Measurements from ENCODE around the gene NEK11. TPM values are rescaled to one million over a fixed set of nuclear protein-coding genes. Genes with fewer than 3 reads are reported as not detected.
"Not testable (repeated sequence)": the region's sequence is repeated elsewhere in the genome, so short reads cannot be mapped to it uniquely, and the experiment has no call there.

Gene NEK11
- total RNA-seq, 1 experiment from 2014 or later: 2.5 TPM

- Histone ChIP-seq H3K4me3 (ENCODE audit: low read length) (no peak overlapping the region), H3K9me3 (ENCODE audit: low read length) (no peaks in the 10 kb centered on the region), H3K27ac (ENCODE audit: low read length) (no peak overlapping the region), H3K9ac (ENCODE audit: low read length) (no peak overlapping the region), H3K9me2 (replicated peaks; ENCODE audit: insufficient read depth, low read length) (no peaks in the 10 kb centered on the region), H2AFZ (ENCODE audit: low read length) (no peak overlapping the region), H3K79me2 (ENCODE audit: low read length) (no peaks in the 10 kb centered on the region), H3K4me1 (ENCODE audit: low read length) (peaks cover 8% of the 10 kb centered on the region), H3K36me3 (ENCODE audit: insufficient read depth, low read length) (no peaks in the 10 kb centered on the region), H3K4me2 (ENCODE audit: low read depth, low read length, poor library complexity, severe bottlenecking) (no peak overlapping the region), H3K27me3 (ENCODE audit: low read length) (no peaks in the 10 kb centered on the region), H4K20me1 (ENCODE audit: insufficient read depth, low read depth, low read length) (no peaks in the 10 kb centered on the region)
- no peak for DNase-seq
Observed at GRCh38 chr3:131353986-131354385, 327.3 kb downstream of the NEK11 start.

- no peak for DNase-seq
- Histone ChIP-seq H3K9me2 (replicated peaks; ENCODE audit: insufficient read depth, low read length) (no peaks in the 10 kb centered on the region), H3K27me3 (ENCODE audit: low read length) (no peaks in the 10 kb centered on the region), H3K4me2 (ENCODE audit: low read depth, low read length, poor library complexity, severe bottlenecking) (no peak overlapping the region), H3K4me3 (ENCODE audit: low read length) (no peak overlapping the region), H3K4me1 (ENCODE audit: low read length) (peaks cover 8% of the 10 kb centered on the region), H4K20me1 (ENCODE audit: insufficient read depth, low read depth, low read length) (no peaks in the 10 kb centered on the region), H3K9ac (ENCODE audit: low read length) (no peak overlapping the region), H3K79me2 (ENCODE audit: low read length) (no peaks in the 10 kb centered on the region), H3K27ac (ENCODE audit: low read length) (no peak overlapping the region), H2AFZ (ENCODE audit: low read length) (no peak overlapping the region), H3K36me3 (ENCODE audit: insufficient read depth, low read length) (no peaks in the 10 kb centered on the region), H3K9me3 (ENCODE audit: low read length) (no peaks in the 10 kb centered on the region)
Observed at GRCh38 chr3:131356006-131356595, 329.4 kb downstream of the NEK11 start.

DNA sequence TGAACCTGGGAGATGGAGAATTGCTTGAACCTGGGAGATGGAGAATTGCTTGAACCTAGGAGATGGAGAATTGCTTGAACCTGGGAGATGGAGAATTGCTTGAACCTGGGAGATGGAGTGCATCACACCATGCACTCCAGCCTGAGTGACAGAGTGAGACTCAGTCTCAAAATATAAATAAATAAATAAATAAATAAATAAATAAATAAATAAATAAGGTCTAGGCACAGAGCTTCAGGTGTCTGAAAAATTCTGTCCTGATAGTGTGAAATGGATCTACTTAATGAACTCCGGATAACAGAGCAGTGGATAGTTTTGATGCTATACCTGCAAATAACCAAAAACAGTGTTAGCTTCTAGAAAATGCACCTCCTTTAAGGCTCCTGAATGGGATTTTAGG is 330.6 kb downstream of the NEK11 start:
- Histone ChIP-seq H3K9me3 (ENCODE audit: low read length) (no peaks in the 10 kb centered on the region), H3K27ac (ENCODE audit: low read length) (no peak overlapping the region), H3K36me3 (ENCODE audit: insufficient read depth, low read length) (no peaks in the 10 kb centered on the region), H3K9me2 (replicated peaks; ENCODE audit: insufficient read depth, low read length) (no peaks in the 10 kb centered on the region), H3K9ac (ENCODE audit: low read length) (no peak overlapping the region), H3K4me1 (ENCODE audit: low read length) (peaks cover 8% of the 10 kb centered on the region), H3K27me3 (ENCODE audit: low read length) (no peaks in the 10 kb centered on the region), H3K4me3 (ENCODE audit: low read length) (no peak overlapping the region), H3K4me2 (ENCODE audit: low read depth, low read length, poor library complexity, severe bottlenecking) (no peak overlapping the region), H2AFZ (ENCODE audit: low read length) (no peak overlapping the region), H3K79me2 (ENCODE audit: low read length) (no peaks in the 10 kb centered on the region), H4K20me1 (ENCODE audit: insufficient read depth, low read depth, low read length) (no peaks in the 10 kb centered on the region)
- DNase-seq: no peak

GRCh38 chr3:131360191-131360755 is 333.6 kb downstream of the NEK11 start:
- no peak overlapping the region for H2AFZ ChIP-seq (ENCODE audit: low read length)
- no peak overlapping the region for H3K4me2 ChIP-seq (ENCODE audit: low read depth, low read length, poor library complexity, severe bottlenecking)
- no peak overlapping the region for H3K9ac ChIP-seq (ENCODE audit: low read length)

DNA sequence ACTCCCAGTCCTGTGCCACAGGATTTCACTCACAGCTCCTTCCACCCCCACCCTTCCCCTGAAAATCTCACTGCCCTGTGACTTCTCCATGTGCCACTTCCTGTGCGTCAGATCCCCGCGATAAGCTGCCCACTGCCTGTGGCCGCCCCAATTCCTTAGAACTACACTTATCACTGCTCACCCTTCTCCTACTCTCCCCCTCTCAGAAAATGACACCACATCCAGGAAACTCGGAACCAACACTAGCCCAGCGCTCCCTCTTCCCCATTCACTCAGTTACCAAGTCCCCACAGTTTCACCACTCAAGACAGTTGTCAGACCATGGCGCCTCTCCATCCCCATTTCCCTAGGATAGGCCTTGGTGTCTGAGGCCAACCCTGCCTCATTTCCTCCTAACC is 334.4 kb downstream of the NEK11 start:
- H3K79me2 ChIP-seq (ENCODE audit: low read length); DNase-seq; H3K9ac ChIP-seq (ENCODE audit: low read length); H2AFZ ChIP-seq (ENCODE audit: low read length); H3K9me3 ChIP-seq (ENCODE audit: low read length); H3K4me2 ChIP-seq (ENCODE audit: low read depth, low read length, poor library complexity, severe bottlenecking); H3K36me3 ChIP-seq (ENCODE audit: insufficient read depth, low read length); H3K4me3 ChIP-seq (ENCODE audit: low read length); H3K9me2 ChIP-seq (replicated peaks; ENCODE audit: insufficient read depth, low read length); H3K27me3 ChIP-seq (ENCODE audit: low read length); H3K4me1 ChIP-seq (ENCODE audit: low read length); H4K20me1 ChIP-seq (ENCODE audit: insufficient read depth, low read depth, low read length); H3K27ac ChIP-seq (ENCODE audit: low read length): not testable (repeated sequence)

More at GRCh38 chr3:131360191-131360755, 333.6 kb downstream of the NEK11 start:
- Histone ChIP-seq H3K79me2 (ENCODE audit: low read length) (no peaks in the 10 kb centered on the region), H3K9me2 (replicated peaks; ENCODE audit: insufficient read depth, low read length) (no peaks in the 10 kb centered on the region), H3K4me1 (ENCODE audit: low read length) (no peaks in the 10 kb centered on the region), H3K4me3 (ENCODE audit: low read length) (no peak overlapping the region), H3K27ac (ENCODE audit: low read length) (no peak overlapping the region), H4K20me1 (ENCODE audit: insufficient read depth, low read depth, low read length) (no peaks in the 10 kb centered on the region), H3K9me3 (ENCODE audit: low read length) (no peaks in the 10 kb centered on the region), H3K36me3 (ENCODE audit: insufficient read depth, low read length) (no peaks in the 10 kb centered on the region), H3K27me3 (ENCODE audit: low read length) (no peaks in the 10 kb centered on the region)
- DNase-seq: no peak

- Histone ChIP-seq H3K36me3 (ENCODE audit: insufficient read depth, low read length) (no peaks in the 10 kb centered on the region), H3K9me2 (replicated peaks; ENCODE audit: insufficient read depth, low read length) (no peaks in the 10 kb centered on the region), H3K27me3 (ENCODE audit: low read length) (no peaks in the 10 kb centered on the region), H3K79me2 (ENCODE audit: low read length) (no peaks in the 10 kb centered on the region), H3K9ac (ENCODE audit: low read length) (no peak overlapping the region), H3K4me3 (ENCODE audit: low read length) (no peak overlapping the region), H4K20me1 (ENCODE audit: insufficient read depth, low read depth, low read length) (no peaks in the 10 kb centered on the region), H3K4me1 (ENCODE audit: low read length) (no peaks in the 10 kb centered on the region), H2AFZ (ENCODE audit: low read length) (no peak overlapping the region), H3K4me2 (ENCODE audit: low read depth, low read length, poor library complexity, severe bottlenecking) (no peak overlapping the region), H3K27ac (ENCODE audit: low read length) (no peak overlapping the region), H3K9me3 (ENCODE audit: low read length) (no peaks in the 10 kb centered on the region)
- DNase-seq: no peak
Observed at GRCh38 chr3:131361464-131362421, 335.1 kb downstream of the NEK11 start.

DNA sequence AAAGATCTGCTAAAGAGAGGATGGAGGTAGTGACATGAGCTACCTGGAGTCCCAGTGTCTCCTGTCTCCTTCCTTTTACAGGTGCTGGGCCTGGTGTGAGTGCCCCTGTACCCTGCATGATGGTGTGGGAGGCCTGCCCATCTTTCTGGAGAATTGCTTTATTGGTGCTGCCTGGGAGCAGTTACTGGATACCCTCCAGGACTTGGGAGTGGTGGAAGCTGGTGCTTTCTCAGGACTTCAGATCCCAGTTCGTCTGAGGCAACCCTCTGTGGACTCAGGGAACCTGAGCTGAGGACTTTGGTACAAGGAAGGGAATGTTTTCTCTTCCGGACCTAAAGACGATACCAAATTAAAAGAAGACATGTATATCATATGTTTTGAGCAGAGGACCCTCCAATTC is 336.6 kb downstream of the NEK11 start:
- Histone ChIP-seq H3K27ac (ENCODE audit: low read length) (no peak overlapping the region), H3K27me3 (ENCODE audit: low read length) (no peaks in the 10 kb centered on the region), H3K4me2 (ENCODE audit: low read depth, low read length, poor library complexity, severe bottlenecking) (no peak overlapping the region), H3K9ac (ENCODE audit: low read length) (no peak overlapping the region), H3K9me3 (ENCODE audit: low read length) (no peaks in the 10 kb centered on the region), H2AFZ (ENCODE audit: low read length) (no peak overlapping the region), H3K79me2 (ENCODE audit: low read length) (no peaks in the 10 kb centered on the region), H3K36me3 (ENCODE audit: insufficient read depth, low read length) (no peaks in the 10 kb centered on the region), H3K4me3 (ENCODE audit: low read length) (no peak overlapping the region), H3K4me1 (ENCODE audit: low read length) (no peaks in the 10 kb centered on the region), H4K20me1 (ENCODE audit: insufficient read depth, low read depth, low read length) (no peaks in the 10 kb centered on the region), H3K9me2 (replicated peaks; ENCODE audit: insufficient read depth, low read length) (no peaks in the 10 kb centered on the region)
- no peak for DNase-seq

DNA sequence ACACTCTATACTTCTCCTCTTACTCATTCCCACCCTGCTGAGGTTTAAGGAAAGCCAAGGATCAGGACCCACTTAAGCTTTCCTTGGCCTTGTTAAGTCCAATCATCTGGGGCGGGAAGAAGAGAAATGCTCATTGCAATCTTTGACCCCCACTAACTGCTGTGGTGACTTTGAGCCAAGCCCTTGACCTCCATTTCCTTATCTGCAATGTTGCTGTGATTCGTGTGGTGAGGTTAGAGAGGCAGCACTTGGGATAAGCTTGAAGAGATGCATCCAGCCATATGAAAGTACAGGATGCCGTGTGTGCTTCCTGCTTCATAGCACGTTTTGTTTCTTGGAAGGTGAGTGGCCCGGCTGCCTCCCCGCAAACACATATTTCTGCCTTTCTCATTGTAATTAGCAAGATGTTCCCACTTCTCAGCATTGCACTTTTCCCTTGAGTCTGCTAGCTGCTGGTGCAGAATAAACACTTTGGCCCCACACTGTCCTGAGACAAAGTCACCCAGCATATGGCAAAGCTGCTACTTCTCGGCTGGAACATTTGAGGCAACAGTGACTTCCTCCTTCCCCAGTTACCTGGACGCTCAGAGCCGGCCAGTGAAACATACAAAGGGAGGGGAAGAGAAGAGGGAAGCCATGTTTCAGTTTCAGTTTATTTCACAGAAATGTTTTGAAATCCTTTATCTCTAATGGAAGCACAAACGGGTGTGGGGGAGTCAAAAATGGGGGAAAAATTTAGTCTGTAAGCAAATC is 344.4 kb downstream of the NEK11 start:
- Histone ChIP-seq H3K36me3 (ENCODE audit: insufficient read depth, low read length) (no peaks in the 10 kb centered on the region), H3K9me2 (replicated peaks; ENCODE audit: insufficient read depth, low read length) (no peaks in the 10 kb centered on the region), H3K27ac (ENCODE audit: low read length) (no peak overlapping the region), H3K4me2 (ENCODE audit: low read depth, low read length, poor library complexity, severe bottlenecking) (no peak overlapping the region), H3K9me3 (ENCODE audit: low read length) (no peaks in the 10 kb centered on the region), H3K27me3 (ENCODE audit: low read length) (no peaks in the 10 kb centered on the region), H3K4me1 (ENCODE audit: low read length) (no peaks in the 10 kb centered on the region), H3K4me3 (ENCODE audit: low read length) (no peak overlapping the region), H2AFZ (ENCODE audit: low read length) (no peak overlapping the region), H3K9ac (ENCODE audit: low read length) (no peak overlapping the region), H4K20me1 (ENCODE audit: insufficient read depth, low read depth, low read length) (no peaks in the 10 kb centered on the region), H3K79me2 (ENCODE audit: low read length) (no peaks in the 10 kb centered on the region)
- no peak for DNase-seq
